Activated naive CD8-positive, alpha-beta T cell (primary cell): ENCODE results near the gene NRG2.

Experiments
- H3K27ac Mint-ChIP-seq: one replicate; pipeline ENCODE4 v1.8.0; 2021; ENCODE audit warnings: mixed read lengths
- H3K27me3 Mint-ChIP-seq: one replicate; pipeline ENCODE4 v1.8.0; 2021; ENCODE audit warnings: mixed read lengths
- H3K36me3 Mint-ChIP-seq: one replicate; pipeline ENCODE4 v1.8.0; 2021; ENCODE audit warnings: mixed read lengths
- H3K4me1 Mint-ChIP-seq: one replicate; pipeline ENCODE4 v1.8.0; 2021; ENCODE audit warnings: low read depth, mixed read lengths
- H3K4me3 Mint-ChIP-seq: one replicate; pipeline ENCODE4 v1.8.0; 2021; ENCODE audit warnings: mild to moderate bottlenecking, mixed read lengths
- H3K9me3 Mint-ChIP-seq: one replicate; pipeline ENCODE4 v1.8.0; 2021; ENCODE audit warnings: low read depth, mixed read lengths

NRG2 gene

DNA sequence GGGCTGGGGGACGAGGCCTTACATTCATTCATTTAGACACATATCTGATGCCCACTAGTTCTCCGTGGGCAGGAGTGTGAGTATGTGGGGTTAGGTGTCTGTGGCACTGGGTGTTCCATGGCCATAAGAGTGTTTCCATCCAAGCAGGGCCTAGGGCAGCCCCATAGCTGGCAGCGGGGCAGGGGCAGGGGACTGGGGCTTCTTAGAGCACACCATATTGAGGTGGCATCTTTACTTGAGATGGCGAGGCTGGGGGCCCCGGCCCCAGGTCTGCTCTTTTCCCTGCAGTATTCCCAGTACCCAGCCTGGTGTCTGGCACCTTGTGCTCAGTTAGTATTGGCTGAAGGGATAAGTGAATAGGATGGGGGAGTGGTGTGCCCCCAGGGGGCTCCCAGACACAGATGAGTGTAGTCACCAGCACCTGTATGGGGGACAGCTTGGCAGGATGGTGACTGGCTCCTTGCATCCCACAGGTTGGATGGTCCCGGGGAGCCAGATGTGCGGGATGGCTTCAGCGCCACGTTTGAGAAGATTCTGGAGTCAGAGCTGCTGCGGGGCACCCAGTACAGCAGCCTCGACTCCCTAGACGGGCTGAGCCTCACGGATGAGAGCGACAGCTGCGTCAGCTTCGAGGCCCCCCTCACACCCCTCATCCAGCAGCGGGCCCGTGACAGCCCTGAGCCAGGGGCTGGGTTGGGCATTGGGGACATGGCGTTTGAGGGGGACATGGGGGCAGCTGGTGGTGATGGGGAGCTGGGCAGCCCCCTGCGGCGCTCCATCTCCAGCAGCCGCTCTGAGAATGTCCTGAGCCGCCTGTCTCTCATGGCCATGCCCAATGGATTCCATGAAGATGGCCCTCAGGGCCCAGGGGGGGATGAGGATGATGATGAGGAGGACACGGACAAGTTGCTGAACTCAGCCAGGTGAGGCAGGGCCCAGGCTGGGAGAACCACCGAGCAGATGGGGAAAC lies 230.0 kb downstream of the NRG2 start:
- H3K4me3 Mint-ChIP-seq: no peak overlapping the region
- peaks cover 3% of the 10 kb centered on the region for H3K27me3 Mint-ChIP-seq
- H3K27ac Mint-ChIP-seq: no peak overlapping the region
- no peaks in the 10 kb centered on the region for H3K9me3 Mint-ChIP-seq
- no peaks in the 10 kb centered on the region for H3K36me3 Mint-ChIP-seq
- H3K4me1 Mint-ChIP-seq: no peaks in the 10 kb centered on the region

DNA sequence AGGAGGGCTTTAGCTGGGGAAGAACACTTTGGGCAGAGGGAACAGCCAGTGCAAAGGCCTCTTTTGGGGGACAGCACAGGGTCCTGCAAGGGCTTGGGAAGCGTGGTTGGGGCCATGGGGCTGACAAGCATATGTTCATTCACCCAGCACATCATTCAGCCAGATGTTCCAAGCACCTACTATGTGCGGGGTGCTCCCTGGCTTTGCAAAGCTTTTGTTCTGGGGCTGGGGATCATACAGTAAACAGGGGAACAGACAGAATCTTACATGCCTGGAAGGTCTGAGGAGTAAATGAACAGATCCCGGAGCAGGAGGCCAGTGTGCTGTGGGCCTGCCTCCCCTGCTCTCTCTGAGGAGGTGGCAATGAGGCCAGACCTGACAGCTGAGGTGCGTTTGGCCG lies 230.8 kb downstream of the NRG2 start:
- no peaks in the 10 kb centered on the region for H3K27me3 Mint-ChIP-seq
- no peaks in the 10 kb centered on the region for H3K36me3 Mint-ChIP-seq
- no peak overlapping the region for H3K27ac Mint-ChIP-seq
- H3K4me1 Mint-ChIP-seq: no peaks in the 10 kb centered on the region
- H3K4me3 Mint-ChIP-seq: no peak overlapping the region
- H3K9me3 Mint-ChIP-seq: no peaks in the 10 kb centered on the region

DNA sequence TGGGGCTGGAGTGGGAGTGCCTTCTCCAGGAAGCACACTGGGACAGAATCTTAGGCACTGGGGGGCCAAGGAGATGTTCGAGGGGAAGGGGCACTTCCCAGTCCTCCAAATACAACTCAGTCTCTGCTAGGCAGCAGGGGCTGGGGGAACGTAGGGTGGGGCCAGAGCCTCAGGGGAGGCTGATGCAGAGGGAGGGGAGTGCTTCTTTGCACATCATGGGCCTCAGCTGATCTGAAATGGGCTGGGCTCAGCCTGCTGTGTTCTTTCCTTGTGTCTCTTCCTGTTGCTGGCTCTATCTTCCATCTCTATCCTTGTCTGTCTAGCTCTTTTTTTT lies 231.9 kb downstream of the NRG2 start:
- H3K27ac Mint-ChIP-seq: no peak overlapping the region
- no peaks in the 10 kb centered on the region for H3K27me3 Mint-ChIP-seq
- no peaks in the 10 kb centered on the region for H3K4me1 Mint-ChIP-seq
- H3K9me3 Mint-ChIP-seq: no peaks in the 10 kb centered on the region
- no peak overlapping the region for H3K4me3 Mint-ChIP-seq
- H3K36me3 Mint-ChIP-seq: no peaks in the 10 kb centered on the region

DNA sequence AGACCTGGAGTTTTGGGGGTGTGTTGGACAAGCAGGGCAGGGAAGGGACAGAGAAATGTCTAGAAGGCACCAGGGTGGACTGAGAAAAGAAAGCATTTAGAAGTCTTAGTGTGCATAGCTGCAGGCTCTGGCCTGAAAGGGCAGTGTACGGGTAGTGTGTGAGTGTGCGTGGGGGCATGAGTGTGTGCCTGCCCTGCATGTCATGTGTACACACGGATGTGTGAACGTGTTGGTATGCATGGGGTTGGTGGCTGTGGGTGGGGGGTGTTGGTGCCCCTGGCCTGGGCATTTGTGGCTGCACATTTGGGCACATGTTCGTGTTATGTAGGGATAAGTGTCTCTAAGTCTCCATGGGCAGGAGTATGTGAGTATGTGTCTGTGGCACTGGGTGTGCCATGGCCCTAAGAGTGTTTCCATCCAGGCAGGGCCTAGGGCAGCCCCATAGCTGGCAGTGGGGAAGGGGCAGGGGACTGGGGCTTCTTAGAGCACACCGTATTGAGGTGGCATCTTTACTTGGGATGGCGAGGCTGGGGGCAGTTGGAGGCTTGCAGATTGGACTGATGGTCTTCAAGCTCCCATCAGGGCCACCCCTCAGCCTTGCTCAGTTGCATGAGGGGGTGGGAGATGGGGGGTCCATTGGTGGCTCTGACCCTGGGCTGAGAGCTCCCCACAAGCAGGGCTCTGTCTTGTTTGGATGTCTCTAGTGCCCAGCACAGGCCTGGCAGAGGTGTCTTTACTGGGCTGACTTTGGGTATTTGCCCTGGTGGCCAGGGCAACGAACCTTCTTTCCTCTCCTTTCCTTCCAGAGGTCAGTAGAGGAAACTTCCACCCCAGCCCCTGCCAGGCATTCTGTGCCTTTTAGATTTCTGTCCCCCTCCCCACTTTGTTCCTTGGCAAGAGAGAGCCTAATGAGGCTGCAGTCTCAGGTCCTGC lies 232.5 kb downstream of the NRG2 start:
- H3K27me3 Mint-ChIP-seq: no peaks in the 10 kb centered on the region
- H3K9me3 Mint-ChIP-seq: no peaks in the 10 kb centered on the region
- no peaks in the 10 kb centered on the region for H3K36me3 Mint-ChIP-seq
- H3K4me1 Mint-ChIP-seq: no peaks in the 10 kb centered on the region
- no peak overlapping the region for H3K27ac Mint-ChIP-seq
- H3K4me3 Mint-ChIP-seq: no peak overlapping the region

DNA sequence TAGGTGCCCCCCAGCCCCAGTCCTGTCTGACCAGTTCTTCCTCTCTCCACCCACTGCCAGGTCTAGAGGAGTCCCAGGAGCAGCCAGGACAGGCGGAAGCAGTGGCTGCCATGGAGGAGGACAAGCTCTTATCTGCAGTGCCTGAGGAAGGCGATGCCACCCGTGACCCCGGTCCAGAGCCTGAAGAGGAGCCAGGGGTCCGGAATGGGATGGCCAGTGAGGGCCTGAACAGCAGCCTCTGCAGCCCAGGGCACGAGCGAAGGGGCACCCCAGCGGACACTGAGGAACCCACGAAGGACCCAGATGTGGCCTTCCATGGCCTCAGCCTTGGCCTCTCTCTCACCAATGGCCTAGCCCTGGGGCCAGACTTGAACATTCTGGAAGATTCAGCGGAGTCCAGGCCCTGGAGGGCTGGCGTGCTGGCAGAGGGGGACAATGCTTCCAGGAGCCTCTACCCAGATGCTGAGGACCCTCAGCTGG lies 233.7 kb downstream of the NRG2 start:
- no peaks in the 10 kb centered on the region for H3K27me3 Mint-ChIP-seq
- no peak overlapping the region for H3K27ac Mint-ChIP-seq
- H3K4me1 Mint-ChIP-seq: no peaks in the 10 kb centered on the region
- no peak overlapping the region for H3K4me3 Mint-ChIP-seq
- no peaks in the 10 kb centered on the region for H3K9me3 Mint-ChIP-seq
- no peaks in the 10 kb centered on the region for H3K36me3 Mint-ChIP-seq

DNA sequence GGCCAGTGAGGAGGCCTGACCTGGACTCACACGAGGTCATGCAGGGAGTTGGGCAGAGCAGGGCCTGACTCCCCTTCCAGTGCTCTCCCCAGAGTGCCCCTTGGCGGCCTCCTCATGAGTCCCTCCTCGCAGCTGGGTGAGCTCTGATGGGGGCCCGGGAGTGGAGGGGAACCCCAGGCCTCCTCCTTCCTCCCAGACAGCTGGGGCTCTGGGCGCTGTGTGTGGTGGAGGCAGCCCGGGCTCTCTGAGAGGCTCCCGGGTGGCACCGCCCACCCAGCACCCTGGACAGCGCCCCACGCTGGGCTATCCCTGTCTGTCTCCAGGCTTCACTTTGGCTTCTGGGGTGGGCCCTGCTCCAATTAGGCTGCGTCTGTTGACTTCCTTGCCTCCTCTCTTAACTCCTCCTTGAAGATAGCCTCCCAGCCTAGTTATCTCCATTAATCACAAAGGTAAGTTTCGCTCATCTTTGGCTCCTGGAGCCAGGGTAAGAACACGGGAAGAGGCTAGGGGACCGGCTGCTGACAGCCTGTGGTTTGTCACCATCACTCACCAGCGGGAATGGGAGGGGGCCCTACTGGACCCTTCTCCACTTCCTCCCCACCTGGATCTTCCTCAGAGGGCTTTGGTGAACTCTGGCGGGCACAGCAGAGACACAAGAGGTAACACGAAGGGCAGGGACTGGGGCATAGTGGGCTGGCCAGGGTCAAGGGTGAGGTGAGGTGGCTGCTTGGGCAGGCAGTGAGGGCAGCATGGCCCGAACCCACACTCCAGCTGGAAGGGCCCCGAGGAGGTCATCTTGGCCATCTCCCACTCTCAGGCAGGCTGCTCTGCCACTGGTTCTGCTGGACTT lies 234.4 kb downstream of the NRG2 start:
- Mint-ChIP-seq H3K4me3 (no peak overlapping the region), H3K4me1 (no peaks in the 10 kb centered on the region), H3K27ac (no peak overlapping the region), H3K27me3 (no peaks in the 10 kb centered on the region), H3K9me3 (no peaks in the 10 kb centered on the region), H3K36me3 (no peaks in the 10 kb centered on the region)

DNA sequence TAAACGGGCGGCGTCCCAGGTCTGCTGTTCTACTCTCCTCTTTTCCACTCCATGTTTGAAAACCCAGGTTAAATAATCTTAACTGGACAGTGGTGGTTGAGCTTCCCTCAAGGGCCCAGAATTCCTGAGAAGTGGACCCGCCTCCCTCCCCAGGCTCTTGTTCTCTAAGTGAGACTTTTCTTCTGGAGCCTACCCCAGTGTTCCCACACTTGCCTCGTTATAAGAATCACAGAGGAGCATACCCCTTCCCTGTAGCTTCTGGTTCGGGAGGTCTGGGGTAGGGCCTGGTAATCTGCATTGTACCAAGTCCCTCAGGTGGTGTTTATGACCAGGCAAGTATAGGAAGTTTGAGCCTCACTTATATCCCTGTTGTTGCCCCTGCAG lies 235.5 kb downstream of the NRG2 start:
- Mint-ChIP-seq H3K4me1 (no peaks in the 10 kb centered on the region), H3K27ac (no peak overlapping the region), H3K27me3 (no peaks in the 10 kb centered on the region), H3K9me3 (no peaks in the 10 kb centered on the region), H3K4me3 (no peak overlapping the region), H3K36me3 (no peaks in the 10 kb centered on the region)

- H3K27ac Mint-ChIP-seq: no peak overlapping the region
- H3K27me3 Mint-ChIP-seq: no peaks in the 10 kb centered on the region
- H3K9me3 Mint-ChIP-seq: no peaks in the 10 kb centered on the region
- H3K4me3 Mint-ChIP-seq: no peak overlapping the region
- no peaks in the 10 kb centered on the region for H3K36me3 Mint-ChIP-seq
- no peaks in the 10 kb centered on the region for H3K4me1 Mint-ChIP-seq
These were observed 236.1 kb downstream of the NRG2 start for GRCh38 chr5:139806726-139807646.

DNA sequence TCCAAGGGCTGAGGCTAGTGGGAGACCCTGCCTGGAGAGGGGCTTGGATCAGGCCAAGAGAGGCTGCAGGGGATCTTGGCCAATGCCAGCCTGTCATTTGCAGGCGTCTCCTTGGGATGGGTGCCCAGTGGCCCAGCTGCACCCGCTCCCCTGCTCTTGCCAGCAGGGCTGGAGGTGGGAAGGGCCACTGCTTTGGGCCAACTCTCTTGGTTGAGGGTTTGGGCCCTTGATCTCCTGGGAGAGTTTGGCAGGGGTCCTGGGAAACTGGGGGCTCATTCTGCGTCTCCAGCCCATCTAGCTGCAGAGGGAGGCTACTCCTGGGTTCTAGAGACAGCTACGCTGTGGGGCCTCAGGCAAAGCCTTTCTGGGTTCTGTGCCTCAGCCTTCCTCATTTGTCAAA lies 237.0 kb downstream of the NRG2 start:
- H3K4me3 Mint-ChIP-seq: no peak overlapping the region
- H3K4me1 Mint-ChIP-seq: no peaks in the 10 kb centered on the region
- H3K36me3 Mint-ChIP-seq: no peaks in the 10 kb centered on the region
- H3K27ac Mint-ChIP-seq: no peak overlapping the region
- no peaks in the 10 kb centered on the region for H3K9me3 Mint-ChIP-seq
- H3K27me3 Mint-ChIP-seq: peaks cover 6% of the 10 kb centered on the region

GRCh38 chr5:139805545-139805944 lies 237.6 kb downstream of the NRG2 start:
- Mint-ChIP-seq H3K27ac (no peak overlapping the region), H3K4me3 (no peak overlapping the region), H3K27me3 (peaks cover 7% of the 10 kb centered on the region), H3K4me1 (no peaks in the 10 kb centered on the region), H3K36me3 (no peaks in the 10 kb centered on the region), H3K9me3 (no peaks in the 10 kb centered on the region)

GRCh38 chr5:139804800-139805397 lies 238.2 kb downstream of the NRG2 start:
- Mint-ChIP-seq H3K9me3 (no peaks in the 10 kb centered on the region), H3K4me1 (no peaks in the 10 kb centered on the region), H3K36me3 (no peaks in the 10 kb centered on the region), H3K27ac (no peak overlapping the region), H3K4me3 (no peak overlapping the region), H3K27me3 (peaks cover 9% of the 10 kb centered on the region)

- Mint-ChIP-seq H3K27me3 (peaks cover 14% of the 10 kb centered on the region), H3K36me3 (no peaks in the 10 kb centered on the region), H3K27ac (no peak overlapping the region), H3K4me3 (no peak overlapping the region), H3K9me3 (no peaks in the 10 kb centered on the region), H3K4me1 (no peaks in the 10 kb centered on the region)
These were observed 239.1 kb downstream of the NRG2 start for GRCh38 chr5:139803978-139804377.

- H3K27me3 Mint-ChIP-seq: peaks cover 35% of the 10 kb centered on the region
- no peak overlapping the region for H3K4me3 Mint-ChIP-seq
- no peaks in the 10 kb centered on the region for H3K9me3 Mint-ChIP-seq
- H3K27ac Mint-ChIP-seq: no peak overlapping the region
- peaks cover 2% of the 10 kb centered on the region for H3K4me1 Mint-ChIP-seq
- H3K36me3 Mint-ChIP-seq: no peaks in the 10 kb centered on the region
These were observed 243.7 kb downstream of the NRG2 start for GRCh38 chr5:139799359-139799758.
